H1 (cell line): ENCODE measurements around the gene ASCC3. TPM values are rescaled to one million over a fixed set of nuclear protein-coding genes. Genes with fewer than 3 reads are reported as not detected.

Experiments used
- CTCF ChIA-PET: fragments of 300-600 bp; sonication (Branson Sonifier 250); formaldehyde crosslinking; loops from one replicate; lab custom pipeline; 2021; ENCODE audit not compliant: partially characterized antibody; lab: Charles Lee
- POLR2A ChIA-PET: fragments of 300-600 bp; sonication (Branson Sonifier 250); formaldehyde crosslinking; loops from one replicate; lab custom pipeline; 2021; ENCODE audit warnings: inconsistent platforms; ENCODE audit not compliant: partially characterized antibody; lab: Charles Lee
- DNase-seq, 2 experiments: peaks; one replicate each; pipeline versions ENCODE4 v3.0.0 to v3.0.0-alpha.2; 2010 to 2022; ENCODE audit warnings: low spot score in 2 of 2, low read depth in 1 of 2, mixed read lengths in 1 of 2
- FAIRE-seq: peaks from 2 replicates; lab custom pipeline; 2011; peaks lifted over from hg19 to GRCh38; lab: Jason Lieb, UNC
- H2AFZ ChIP-seq: 2 replicates; pipeline ENCODE4 v1.8.1; 2012; ENCODE audit warnings: low read length, inconsistent platforms
- H2AK5ac ChIP-seq: 2 replicates; pipeline ENCODE4 v1.6.1; 2013; ENCODE audit warnings: low read depth, low read length
- H2BK120ac ChIP-seq: replicated peaks from 2 replicates; pipeline ENCODE3; 2013; ENCODE audit warnings: low read depth, low read length, inconsistent platforms
- H2BK12ac ChIP-seq: 2 replicates; pipeline ENCODE4 v1.6.1; 2013; ENCODE audit warnings: low read depth, low read length
- H2BK15ac ChIP-seq: 2 replicates; pipeline ENCODE4 v1.6.1; 2013; ENCODE audit warnings: low read length
- H2BK20ac ChIP-seq: 2 replicates; pipeline ENCODE4 v1.6.1; 2013; ENCODE audit warnings: low read length
- H2BK5ac ChIP-seq: 2 replicates; pipeline ENCODE4 v1.6.1; 2013; ENCODE audit warnings: low read depth, low read length
- H3K14ac ChIP-seq: 2 replicates; pipeline ENCODE4 v1.6.1; 2013; ENCODE audit warnings: inconsistent platforms; ENCODE audit not compliant: insufficient read length
- H3K18ac ChIP-seq: 2 replicates; pipeline ENCODE4 v1.6.1; 2013; ENCODE audit warnings: low read length; ENCODE audit errors: extremely low read depth
- H3K23ac ChIP-seq: 2 replicates; pipeline ENCODE4 v1.6.1; 2013; ENCODE audit warnings: inconsistent platforms; ENCODE audit not compliant: insufficient read length
- H3K23me2 ChIP-seq: 2 replicates; pipeline ENCODE4 v1.6.1; 2013; ENCODE audit warnings: low read depth, low read length
- H3K27ac ChIP-seq: 2 replicates; pipeline ENCODE4 v1.6.1; 2011; ENCODE audit warnings: low read depth, low read length, inconsistent platforms
- H3K27me3 ChIP-seq, 4 experiments: replicated peaks in 1 of 4; 1 replicate in 1 of 4; 2 replicates in 3 of 4; pipeline versions ENCODE4 v1.6.1 to v1.8.1; 2011 to 2013; ENCODE audit warnings: low read length in 3 of 4, mild to moderate bottlenecking in 3 of 4, inconsistent platforms in 2 of 4, mixed read lengths in 2 of 4, moderate library complexity in 1 of 4; ENCODE audit not compliant: control insufficient read depth in 3 of 4, insufficient read depth in 3 of 4; ENCODE audit errors: extremely low read depth in 1 of 4
- H3K36me3 ChIP-seq, 4 experiments: 2 replicates each; pipeline versions ENCODE4 v1.6.1 to v1.8.1; 2011 to 2013; ENCODE audit warnings: mild to moderate bottlenecking in 4 of 4, low read length in 3 of 4, moderate library complexity in 2 of 4, control low read depth in 1 of 4, inconsistent platforms in 1 of 4; ENCODE audit not compliant: insufficient read depth in 4 of 4, control insufficient read depth in 2 of 4
- H3K4ac ChIP-seq: replicated peaks from 2 replicates; pipeline ENCODE3; 2013; ENCODE audit warnings: low read length, low read depth, mixed read lengths, inconsistent platforms; ENCODE audit not compliant: insufficient read length
- H3K4me1 ChIP-seq, 4 experiments: replicated peaks in 1 of 4; 1 replicate in 1 of 4; 2 replicates in 3 of 4; pipeline versions ENCODE4 v1.6.1 to v1.8.1; 2011 to 2013; ENCODE audit warnings: low read length in 3 of 4, inconsistent platforms in 2 of 4, mixed read lengths in 1 of 4; ENCODE audit not compliant: insufficient read depth in 4 of 4, control insufficient read depth in 3 of 4
- H3K4me2 ChIP-seq, 2 experiments: 2 replicates each; pipeline versions ENCODE4 v1.6.1 to v1.8.1; 2011 to 2013; ENCODE audit warnings: low read depth in 2 of 2, low read length in 2 of 2, control low read depth in 1 of 2, inconsistent platforms in 1 of 2, mild to moderate bottlenecking in 1 of 2; ENCODE audit not compliant: insufficient read depth in 1 of 2
- H3K4me3 ChIP-seq, 4 experiments: fragments of 200-600, 300-600 bp in 1 of 4; sonication (generic), shearing (Covaris generic), sonication (Bioruptor Twin) in 1 of 4; 2 replicates each; pipeline versions ENCODE4 v1.5.1 to v1.8.1; 2011 to 2016; ENCODE audit warnings: low read length in 4 of 4, low read depth in 3 of 4, control low read depth in 2 of 4, inconsistent platforms in 2 of 4, mild to moderate bottlenecking in 2 of 4, mixed read lengths in 1 of 4, moderate library complexity in 1 of 4; ENCODE audit not compliant: insufficient read depth in 2 of 4; ENCODE audit errors: extremely low read depth in 1 of 4
- H3K56ac ChIP-seq: replicated peaks from 2 replicates; pipeline ENCODE3; 2013; ENCODE audit warnings: low read depth, mild to moderate bottlenecking, mixed read lengths, low read length, inconsistent platforms; ENCODE audit not compliant: insufficient read length
- H3K79me1 ChIP-seq: 2 replicates; pipeline ENCODE4 v1.6.1; 2013; ENCODE audit warnings: low read depth, low read length, control low read depth
- H3K79me2 ChIP-seq, 2 experiments: 2 replicates each; pipeline versions ENCODE4 v1.6.1 to v1.8.1; 2012 to 2013; ENCODE audit warnings: low read length in 2 of 2, mild to moderate bottlenecking in 2 of 2, inconsistent platforms in 1 of 2; ENCODE audit not compliant: insufficient read depth in 2 of 2, control insufficient read depth in 1 of 2
- H3K9ac ChIP-seq, 4 experiments: replicated peaks in 1 of 4; 1 replicate in 1 of 4; 2 replicates in 3 of 4; pipeline versions ENCODE4 v1.6.1 to v1.8.1; 2011 to 2013; ENCODE audit warnings: low read depth in 3 of 4, low read length in 3 of 4, control low read depth in 2 of 4, mild to moderate bottlenecking in 2 of 4, moderate library complexity in 2 of 4, inconsistent platforms in 1 of 4; ENCODE audit errors: extremely low read depth in 1 of 4
- H3K9me3 ChIP-seq, 2 experiments: 2 replicates each; pipeline versions ENCODE4 v1.6.1 to v1.8.1; 2012 to 2013; ENCODE audit warnings: mild to moderate bottlenecking in 2 of 2, moderate library complexity in 2 of 2, control low read depth in 1 of 2, inconsistent platforms in 1 of 2, low read depth in 1 of 2, low read length in 1 of 2, mixed read lengths in 1 of 2; ENCODE audit not compliant: insufficient read depth in 2 of 2
- H4K20me1 ChIP-seq, 2 experiments: replicated peaks in 1 of 2; 2 replicates each; pipeline versions ENCODE3 to v1.8.1; 2011 to 2013; ENCODE audit warnings: inconsistent platforms in 2 of 2, low read length in 2 of 2, mild to moderate bottlenecking in 1 of 2; ENCODE audit not compliant: insufficient read depth in 2 of 2, control insufficient read depth in 1 of 2
- H4K5ac ChIP-seq: 2 replicates; pipeline ENCODE4 v1.6.1; 2013; ENCODE audit warnings: low read length, low read depth, mixed read lengths, inconsistent platforms; ENCODE audit not compliant: insufficient read length
- H4K8ac ChIP-seq: 2 replicates; pipeline ENCODE4 v1.8.0; 2013; ENCODE audit warnings: mild to moderate bottlenecking, moderate library complexity, low read length, inconsistent platforms; ENCODE audit not compliant: insufficient read depth; ENCODE audit errors: extremely low read depth
- H4K91ac ChIP-seq: replicated peaks from 2 replicates; pipeline ENCODE3; 2013; ENCODE audit warnings: low read length, mixed read lengths, inconsistent platforms; ENCODE audit not compliant: insufficient read length
- RFX5 ChIP-seq: IDR thresholded peaks from 2 replicates; pipeline ENCODE4 v1.6.1; 2011; ENCODE audit warnings: low read depth, low read length, improper control_type of control experiment, borderline replicate concordance
- WGBS, 2 experiments: shearing (Covaris generic) in 1 of 2; methylation state at CpG; one replicate each; pipeline versions ENCODE4 v1.1.6 to v1.1.7; 2013 to 2015; ENCODE audit warnings: low lambda C conversion rate in 2 of 2, mixed read lengths in 2 of 2, inconsistent platforms in 1 of 2, low coverage in 1 of 2, missing lambda C conversion rate in 1 of 2; ENCODE audit not compliant: insufficient replicate concordance in 2 of 2, insufficient coverage in 1 of 2, insufficient read length in 1 of 2; ENCODE audit errors: extremely low coverage in 1 of 2, missing lambda C conversion rate in 1 of 2; 5-methylcytosine and 5-hydroxymethylcytosine counted together
- polyA plus RNA-seq, 7 experiments: library from polyadenylated mRNA; depleted of rRNA in 3 of 7; stranded (reverse) in 5 of 7; unstranded in 2 of 7; fragments of >200 nt in 5 of 7; fragments of 200-250 nt in 2 of 7; gene quantifications; 1 replicate in 5 of 7; 2 replicates in 1 of 7; 4 replicates in 1 of 7; pipeline versions ENCODE4 v1.2.1 to v1.2.3, GENCODE V29; 2011 to 2013; ENCODE audit warnings: missing spikeins in 2 of 7, mixed read lengths in 2 of 7
- total RNA-seq: library from RNA; stranded (reverse); fragmentation: NEBNext Ultra II Directional; extraction: Animal tissue kit (Norgen Biotek cat#: 25700); gene quantifications from 2 replicates; pipeline ENCODE4 v1.2.1, GENCODE V29; 2021

Gene ASCC3
- total and polyA plus RNA-seq, 2 of the 8 experiments (the other 6 are each of a cell fraction or from before 2014, with no cell fraction given): 37.5 to 77.8 TPM

GRCh38 chr6:100712997-100713396 lies 168.1 kb downstream of the ASCC3 start:
- H3K56ac ChIP-seq: no peak overlapping the region
- no peaks in the 10 kb centered on the region for H3K23me2 ChIP-seq
- H3K36me3 ChIP-seq: no peaks in the 10 kb centered on the region; a peak in 1 of 8 replicates
- H2BK5ac ChIP-seq: no peak overlapping the region
- no peak overlapping the region for H3K14ac ChIP-seq
- H4K5ac ChIP-seq: no peak overlapping the region
- no peak overlapping the region for H2BK12ac ChIP-seq
- no peaks in the 10 kb centered on the region for H3K27me3 ChIP-seq
- H3K79me2 ChIP-seq: no peaks in the 10 kb centered on the region
- FAIRE-seq (no peak), DNase-seq (no peak)
- no peak overlapping the region for H3K27ac ChIP-seq
- H4K20me1 ChIP-seq: no peaks in the 10 kb centered on the region
- H3K4me1 ChIP-seq: no peaks in the 10 kb centered on the region
- H2BK120ac ChIP-seq: no peak overlapping the region
- WGBS, 2 experiments: 95% methylated on average over 6 of the region's 6 CpGs; no CpG with 5 or more reads in 1 of the 2 experiments
- ChIA-PET POLR2A (no interaction called here), CTCF (interaction anchor here (0.7 to 1.5 kb wide), 4 partner anchors 8 to 606 kb away, joined by 3 to 7 read pairs (median 3); no protein-coding TSS in a partner anchor)
- no peak overlapping the region for H2BK20ac ChIP-seq
- no peaks in the 10 kb centered on the region for H3K79me1 ChIP-seq
- no peak overlapping the region for H3K23ac ChIP-seq
- no peak overlapping the region for H3K9ac ChIP-seq
- H3K4ac ChIP-seq: no peak overlapping the region
- H3K18ac ChIP-seq: no peak overlapping the region
- no peaks in the 10 kb centered on the region for H3K9me3 ChIP-seq
- H4K91ac ChIP-seq: no peak overlapping the region
- no peak overlapping the region for H2AFZ ChIP-seq
- H3K4me2 ChIP-seq: no peak overlapping the region
- no peak overlapping the region for H2BK15ac ChIP-seq
- no peak overlapping the region for H2AK5ac ChIP-seq
- no peak overlapping the region for H3K4me3 ChIP-seq
- H4K8ac ChIP-seq: no peak overlapping the region
- TF ChIP-seq RFX5: no peak
